ENCODE measurements around the gene TRMT112. TPM values are rescaled to one million over a fixed set of nuclear protein-coding genes. Genes with fewer than 3 reads are reported as not detected.

The TRMT112 gene
- polyA plus RNA-seq (ENCODE audit: low read depth in 6 of 6), result 100 to 1,000 TPM; 445 to 606 (median 521) TPM

DNA sequence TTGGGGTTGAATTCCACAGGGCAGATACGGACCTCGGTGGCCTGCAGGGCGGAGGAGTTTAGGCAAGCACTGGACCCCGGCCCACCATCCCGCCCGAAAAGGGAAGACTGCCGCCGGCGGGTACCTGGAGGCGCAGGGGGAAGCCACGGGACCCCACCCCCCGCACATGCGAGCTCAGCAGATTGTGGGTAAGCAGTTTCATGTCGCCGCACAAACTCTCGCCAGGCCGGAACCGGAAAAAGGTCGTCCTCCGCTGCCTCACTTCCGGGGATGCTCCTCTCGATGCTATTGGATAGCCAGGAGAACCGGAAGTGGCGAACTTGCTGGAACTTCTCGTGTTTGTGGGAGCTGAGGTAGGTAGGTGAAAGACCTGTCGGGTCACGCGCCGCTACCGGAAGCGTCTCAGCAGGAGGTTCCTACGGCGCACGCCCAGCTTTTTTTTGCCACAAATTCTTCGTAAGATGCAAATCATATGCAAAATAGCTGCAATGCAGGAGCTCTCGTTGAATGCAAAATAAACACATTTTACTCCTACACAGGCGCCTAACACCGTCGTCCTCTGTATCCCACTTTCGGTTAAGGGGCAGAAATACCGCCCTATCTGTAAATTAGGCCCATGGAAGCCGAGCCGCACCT is at the start of gene TRMT112:
Gene TRMT112, minus strand, starts transcription at position 235 of the 636 bp plus-strand sequence. Its CDS starts 33 bp downstream, at position 202.
- no peaks in the 10 kb centered on the region for H3K9me3 Mint-ChIP-seq
- H3K36me3 Mint-ChIP-seq, result peaks cover 0 to 22% of the 10 kb centered on the region in 2 donors
- peak; percentile 72 to 73 for ATAC-seq (ENCODE audit: low read depth in 2 of 2)

DNA sequence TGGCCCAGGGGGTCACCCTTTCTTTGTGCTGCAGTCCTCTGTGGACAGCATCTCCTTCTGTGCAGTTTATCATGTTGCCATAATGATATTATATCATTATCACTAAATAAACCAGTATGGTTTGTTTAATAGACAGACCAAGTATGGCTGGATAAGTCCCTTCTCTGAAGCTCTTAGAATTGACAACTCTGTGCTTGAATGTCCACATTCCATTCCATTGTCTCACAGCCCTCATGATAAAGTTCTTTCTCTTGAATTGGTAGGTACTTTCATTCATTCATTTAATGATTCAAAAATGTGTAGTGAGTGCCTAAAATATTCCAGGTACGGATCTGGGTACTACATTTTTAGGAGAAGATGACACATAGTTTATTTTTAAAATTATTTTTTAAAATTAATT is 49.4 kb upstream of the TRMT112 start:
- Mint-ChIP-seq H3K4me1 (peaks cover 6 to 21% (median 7%) of the 10 kb centered on the region in 3 donors), H3K4me3 (no peak overlapping the region), H3K36me3 (peaks cover 5 to 8% of the 10 kb centered on the region in 2 donors), H3K27me3 (no peaks in the 10 kb centered on the region), H3K27ac (peak overlapping the region in 3 of 6 donors; percentile 28 to 65 (median 47)), H3K9me3 (no peaks in the 10 kb centered on the region)
- ATAC-seq (ENCODE audit: low read depth in 2 of 2) (no peak), DNase-seq (no peak)

More for the DNA sequence above, at the start of gene TRMT112:
- Mint-ChIP-seq H3K4me3 (peak within 1 kb of the TSS; percentile 82 to 99 (median 95)), H3K27me3 (no peaks in the 10 kb centered on the region), H3K4me1 (peaks cover 41 to 66% (median 56%) of the 10 kb centered on the region in 3 donors), H3K27ac (peak within 1 kb of the TSS; percentile 99 to 100 (median 100))
- peak; percentile 96 for DNase-seq

- Mint-ChIP-seq H3K27me3 (no peaks in the 10 kb centered on the region), H3K4me1 (peaks cover 21 to 33% (median 21%) of the 10 kb centered on the region in 3 donors), H3K36me3 (peaks cover 5 to 8% of the 10 kb centered on the region in 2 donors), H3K4me3 (no peak overlapping the region), H3K27ac (no peak overlapping the region), H3K9me3 (no peaks in the 10 kb centered on the region)
- DNase-seq (no peak), ATAC-seq (ENCODE audit: low read depth in 2 of 2) (no peak)
Measured at GRCh38 chr11:64364911-64365310, 47.6 kb upstream of the TRMT112 start.

- H3K36me3 Mint-ChIP-seq, result peaks cover 5 to 8% of the 10 kb centered on the region in 2 donors
- H3K27ac Mint-ChIP-seq, result peak overlapping the region in 2 of 6 donors; percentile 21 to 78
- no peak for ATAC-seq (ENCODE audit: low read depth in 2 of 2)
- no peak for DNase-seq
- no peaks in the 10 kb centered on the region for H3K27me3 Mint-ChIP-seq
- H3K4me1 Mint-ChIP-seq, result peaks cover 26 to 37% (median 26%) of the 10 kb centered on the region in 3 donors
- peak overlapping the region in 1 of 8 donors; percentile 80 for H3K4me3 Mint-ChIP-seq
- no peaks in the 10 kb centered on the region for H3K9me3 Mint-ChIP-seq
Measured at GRCh38 chr11:64364435-64364834, 47.1 kb upstream of the TRMT112 start.

DNA sequence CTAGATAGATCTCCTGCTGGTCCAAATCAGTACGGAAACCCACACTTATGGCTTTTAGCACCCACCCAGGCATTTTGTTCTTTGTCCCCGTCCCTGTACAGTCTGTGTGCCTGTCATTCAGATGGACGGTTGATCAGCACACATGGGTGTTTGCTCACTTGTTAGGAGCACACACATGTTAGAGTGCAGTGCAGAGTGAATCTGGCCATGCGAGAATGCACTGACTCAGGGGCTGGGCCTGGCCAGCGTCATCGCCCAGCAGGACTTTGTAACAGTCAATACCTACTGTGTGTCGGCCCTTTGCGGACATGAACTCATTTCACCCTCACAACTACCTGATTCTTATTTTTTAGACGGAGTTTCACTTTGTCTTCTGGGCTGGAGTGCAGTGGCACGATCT is 45.0 kb upstream of the TRMT112 start:
- peak overlapping the region in 2 of 6 donors; percentile 19 to 24 for H3K27ac Mint-ChIP-seq
- DNase-seq, result no peak
- ATAC-seq (ENCODE audit: low read depth in 2 of 2), result no peak
- peak overlapping the region in 2 of 8 donors; percentile 65 to 72 for H3K4me3 Mint-ChIP-seq
- H3K27me3 Mint-ChIP-seq, result no peaks in the 10 kb centered on the region
- H3K4me1 Mint-ChIP-seq, result peaks cover 34 to 45% (median 37%) of the 10 kb centered on the region in 3 donors
- H3K36me3 Mint-ChIP-seq, result peaks cover 5 to 8% of the 10 kb centered on the region in 2 donors
- no peaks in the 10 kb centered on the region for H3K9me3 Mint-ChIP-seq

DNA sequence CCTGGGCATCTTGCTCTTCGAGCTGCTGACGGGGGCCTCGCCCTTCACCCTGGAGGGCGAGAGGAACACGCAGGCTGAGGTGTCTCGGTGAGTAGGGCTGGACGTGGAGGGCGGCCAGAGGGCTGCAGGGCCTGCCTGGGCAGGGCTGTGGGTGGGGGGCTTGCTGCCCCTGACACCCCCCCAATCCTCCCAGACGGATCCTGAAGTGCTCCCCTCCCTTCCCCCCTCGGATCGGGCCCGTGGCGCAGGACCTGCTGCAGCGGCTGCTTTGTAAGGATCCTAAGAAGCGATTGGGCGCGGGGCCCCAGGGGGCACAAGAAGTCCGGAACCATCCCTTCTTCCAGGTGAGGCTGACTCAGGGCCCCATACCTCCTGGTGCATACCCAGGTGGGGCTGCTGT is 44.3 kb upstream of the TRMT112 start:
- Mint-ChIP-seq H3K27me3 (no peaks in the 10 kb centered on the region), H3K4me3 (peak overlapping the region in 3 of 8 donors; percentile 30 to 92 (median 41)), H3K9me3 (no peaks in the 10 kb centered on the region), H3K36me3 (peaks cover 5 to 7% of the 10 kb centered on the region in 2 donors), H3K4me1 (peaks cover 35 to 45% (median 37%) of the 10 kb centered on the region in 3 donors), H3K27ac (no peak overlapping the region)
- DNase-seq, result no peak
- ATAC-seq (ENCODE audit: low read depth in 2 of 2), result no peak

GRCh38 chr11:64360448-64360921 is 43.1 kb upstream of the TRMT112 start:
- no peak for DNase-seq
- H3K4me1 Mint-ChIP-seq, result peaks cover 35 to 45% (median 37%) of the 10 kb centered on the region in 3 donors
- peak overlapping the region in 3 of 6 donors; percentile 49 to 77 (median 56) for H3K27ac Mint-ChIP-seq
- no peaks in the 10 kb centered on the region for H3K9me3 Mint-ChIP-seq
- H3K27me3 Mint-ChIP-seq, result no peaks in the 10 kb centered on the region
- H3K4me3 Mint-ChIP-seq, result peak overlapping the region; percentile 84 to 95 (median 92)
- H3K36me3 Mint-ChIP-seq, result peaks cover 5 to 7% of the 10 kb centered on the region in 2 donors
- ATAC-seq (ENCODE audit: low read depth in 2 of 2), result peak; percentile 42 to 48

DNA sequence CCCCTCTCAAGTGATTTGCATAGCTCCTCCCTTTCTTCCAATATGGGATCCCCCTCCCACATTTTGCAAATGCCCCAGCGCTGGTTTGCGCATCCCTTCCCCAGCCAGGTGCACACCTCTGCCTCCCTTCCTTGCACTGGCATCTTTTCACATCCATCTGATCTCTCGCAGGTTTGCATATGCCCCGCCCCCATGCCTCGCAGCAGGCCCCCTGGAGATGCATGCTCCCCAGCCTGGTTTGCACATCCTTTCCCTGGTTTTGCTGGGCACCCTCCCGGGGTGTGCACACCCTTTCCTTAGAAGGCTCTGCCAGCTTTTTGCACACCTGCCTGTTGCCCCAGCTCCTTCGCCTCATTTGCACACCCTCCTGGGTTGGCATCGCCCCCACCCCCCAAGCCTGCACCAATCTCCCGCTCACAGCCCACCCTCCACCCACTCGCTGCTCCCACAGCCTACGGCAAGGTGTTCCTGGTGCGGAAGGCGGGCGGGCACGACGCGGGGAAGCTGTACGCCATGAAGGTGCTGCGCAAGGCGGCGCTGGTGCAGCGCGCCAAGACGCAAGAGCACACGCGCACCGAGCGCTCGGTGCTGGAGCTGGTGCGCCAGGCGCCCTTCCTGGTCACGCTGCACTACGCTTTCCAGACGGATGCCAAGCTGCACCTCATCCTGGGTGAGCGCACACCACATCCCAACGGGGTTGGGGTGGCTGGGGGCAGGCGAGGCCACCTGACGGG is 42.5 kb upstream of the TRMT112 start:
- H3K9me3 Mint-ChIP-seq, result no peaks in the 10 kb centered on the region
- H3K4me3 Mint-ChIP-seq, result peak overlapping the region; percentile 84 to 95 (median 92)
- H3K36me3 Mint-ChIP-seq, result peaks cover 5 to 7% of the 10 kb centered on the region in 2 donors
- H3K4me1 Mint-ChIP-seq, result peaks cover 41 to 45% (median 41%) of the 10 kb centered on the region in 3 donors
- no peak for DNase-seq
- H3K27ac Mint-ChIP-seq, result peak overlapping the region in 5 of 6 donors; percentile 43 to 93 (median 85)
- ATAC-seq (ENCODE audit: low read depth in 2 of 2), result peak; percentile 39
- H3K27me3 Mint-ChIP-seq, result no peaks in the 10 kb centered on the region

- peak; percentile 66 to 67 for ATAC-seq (ENCODE audit: low read depth in 2 of 2)
- H3K27ac Mint-ChIP-seq, result peak within 1 kb of the TSS in 5 of 6 donors; percentile 43 to 93 (median 85)
- H3K36me3 Mint-ChIP-seq, result peaks cover 5 to 7% of the 10 kb centered on the region in 2 donors
- no peaks in the 10 kb centered on the region for H3K9me3 Mint-ChIP-seq
- H3K4me3 Mint-ChIP-seq, result peak within 1 kb of the TSS; percentile 84 to 95 (median 92)
- no peaks in the 10 kb centered on the region for H3K27me3 Mint-ChIP-seq
- DNase-seq, result peak; percentile 40
- H3K4me1 Mint-ChIP-seq, result peaks cover 36 to 44% (median 42%) of the 10 kb centered on the region in 3 donors
Measured at GRCh38 chr11:64358907-64359711, 41.8 kb upstream of the TRMT112 start, which contains the start of gene RPS6KA4. Gene RPS6KA4, plus strand, starts transcription at chr11:64359162. Its CDS starts 74 bp downstream, at chr11:64359236.

DNA sequence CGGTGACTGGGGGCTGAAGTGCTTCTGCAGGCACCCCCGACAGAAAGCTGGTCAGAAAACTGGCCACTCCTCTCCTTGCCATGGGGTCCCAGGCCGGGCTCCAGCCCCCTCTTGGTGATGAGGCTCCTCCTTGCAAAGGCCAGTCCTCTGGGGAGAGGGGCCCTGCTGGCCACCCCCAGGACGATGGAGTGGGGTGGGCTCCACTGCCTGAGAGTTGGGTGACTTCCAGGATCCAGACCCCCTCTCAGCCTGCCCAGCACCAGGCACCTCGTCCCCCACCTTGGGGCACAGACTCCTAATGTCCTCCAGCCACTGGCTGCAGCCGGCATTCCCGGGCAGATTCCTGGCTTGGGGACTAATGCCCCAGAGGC is 41.2 kb upstream of the TRMT112 start:
- DNase-seq (no peak), ATAC-seq (ENCODE audit: low read depth in 2 of 2) (no peak)
- Mint-ChIP-seq H3K4me3 (peak overlapping the region in 7 of 8 donors; percentile 22 to 92 (median 47)), H3K36me3 (peaks cover 5 to 7% of the 10 kb centered on the region in 2 donors), H3K27ac (no peak overlapping the region), H3K27me3 (no peaks in the 10 kb centered on the region), H3K4me1 (peaks cover 35 to 42% (median 42%) of the 10 kb centered on the region in 3 donors), H3K9me3 (no peaks in the 10 kb centered on the region)

- Mint-ChIP-seq H3K36me3 (peaks cover 3 to 7% of the 10 kb centered on the region in 2 donors), H3K27ac (peak overlapping the region in 2 of 6 donors; percentile 57), H3K4me3 (peak overlapping the region; percentile 4 to 92 (median 52)), H3K4me1 (peaks cover 35 to 41% (median 38%) of the 10 kb centered on the region in 3 donors), H3K9me3 (no peaks in the 10 kb centered on the region), H3K27me3 (no peaks in the 10 kb centered on the region)
- no peak for ATAC-seq (ENCODE audit: low read depth in 2 of 2)
- no peak for DNase-seq
Measured at GRCh38 chr11:64357904-64358535, 40.7 kb upstream of the TRMT112 start.

DNA sequence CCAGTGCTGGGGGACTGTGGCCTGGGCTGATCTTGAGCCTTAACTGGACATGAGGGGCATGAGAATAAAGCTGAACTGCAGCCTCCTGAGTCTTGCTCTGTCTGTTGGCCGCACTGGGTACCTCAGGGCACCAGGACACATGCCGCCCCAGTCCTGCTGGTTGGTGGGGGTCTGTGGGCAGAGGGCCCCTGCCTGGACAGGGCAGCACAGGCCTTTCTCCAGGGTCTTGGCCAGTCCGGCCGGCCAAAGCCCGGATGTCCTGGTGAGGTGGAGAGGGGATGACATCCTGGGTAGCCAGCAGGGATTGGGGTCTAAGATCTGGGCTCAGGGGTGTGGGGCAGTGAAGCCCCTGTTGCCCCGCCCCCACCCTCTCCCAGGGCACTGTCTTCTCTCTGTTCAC is 40.1 kb upstream of the TRMT112 start:
- Mint-ChIP-seq H3K4me3 (peak overlapping the region in 1 of 8 donors; percentile 92), H3K27me3 (no peaks in the 10 kb centered on the region), H3K36me3 (peaks cover 0 to 7% of the 10 kb centered on the region in 2 donors), H3K4me1 (peaks cover 35 to 39% (median 37%) of the 10 kb centered on the region in 3 donors), H3K27ac (peak overlapping the region in 1 of 6 donors; percentile 57), H3K9me3 (no peaks in the 10 kb centered on the region)
- no peak for DNase-seq
- no peak for ATAC-seq (ENCODE audit: low read depth in 2 of 2)

Data from naive B cell (primary cell).